Measurements from ENCODE around the gene SDK1.

Gene SDK1

DNA sequence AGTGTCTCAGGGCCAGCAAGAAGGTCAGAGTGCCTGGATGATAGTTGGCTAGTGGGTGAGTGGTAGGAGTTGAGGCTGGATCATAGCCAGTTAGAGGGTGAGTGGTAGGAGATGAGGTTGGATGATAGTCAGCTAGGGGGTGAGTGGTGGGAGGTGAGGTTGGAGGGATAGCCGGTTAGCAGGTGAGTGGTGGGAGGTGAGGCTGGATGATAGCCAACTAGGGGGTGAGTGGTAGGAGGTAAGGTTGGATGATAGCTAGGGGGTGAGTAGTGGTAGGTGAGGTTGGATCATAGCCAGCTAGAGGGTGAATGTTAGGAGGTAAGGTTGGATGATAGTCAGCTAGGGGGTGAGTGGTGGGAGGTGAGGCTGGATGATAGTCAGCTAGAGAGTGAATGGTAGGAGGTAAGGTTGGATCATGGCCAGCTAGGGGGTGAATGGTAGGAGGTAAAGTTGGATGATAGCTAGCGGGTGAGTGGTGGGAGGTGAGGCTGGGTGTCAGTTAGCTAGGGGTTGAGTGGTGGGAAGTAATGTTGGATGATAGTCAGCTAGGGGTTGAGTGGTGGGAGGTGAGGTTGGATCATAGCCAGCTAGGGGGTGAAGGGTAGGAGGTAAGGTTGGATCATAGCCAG, 226.6 kb downstream of the SDK1 start:
- no peak for DNase-seq (ENCODE audit: low read depth in 2 of 2)

DNA sequence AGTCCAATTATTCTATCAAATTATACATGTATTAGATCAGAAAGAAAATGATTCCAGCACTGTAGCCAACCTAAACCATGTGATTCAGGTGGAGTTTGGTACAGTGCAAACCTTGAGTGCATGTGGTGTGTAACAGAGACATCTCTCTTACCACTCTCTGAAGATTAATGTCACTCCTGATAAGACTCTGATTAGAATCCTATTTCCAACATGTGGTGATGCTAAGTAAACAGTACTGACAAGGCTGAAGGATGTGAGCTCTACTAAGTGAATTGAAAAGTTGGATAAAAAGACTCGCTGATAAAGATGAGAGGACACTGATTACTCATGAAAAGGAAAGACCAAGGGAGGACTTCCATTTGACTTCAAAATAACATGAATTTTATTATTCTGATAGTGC, 232.0 kb downstream of the SDK1 start:
- DNase-seq (ENCODE audit: low read depth in 2 of 2) = no peak

DNA sequence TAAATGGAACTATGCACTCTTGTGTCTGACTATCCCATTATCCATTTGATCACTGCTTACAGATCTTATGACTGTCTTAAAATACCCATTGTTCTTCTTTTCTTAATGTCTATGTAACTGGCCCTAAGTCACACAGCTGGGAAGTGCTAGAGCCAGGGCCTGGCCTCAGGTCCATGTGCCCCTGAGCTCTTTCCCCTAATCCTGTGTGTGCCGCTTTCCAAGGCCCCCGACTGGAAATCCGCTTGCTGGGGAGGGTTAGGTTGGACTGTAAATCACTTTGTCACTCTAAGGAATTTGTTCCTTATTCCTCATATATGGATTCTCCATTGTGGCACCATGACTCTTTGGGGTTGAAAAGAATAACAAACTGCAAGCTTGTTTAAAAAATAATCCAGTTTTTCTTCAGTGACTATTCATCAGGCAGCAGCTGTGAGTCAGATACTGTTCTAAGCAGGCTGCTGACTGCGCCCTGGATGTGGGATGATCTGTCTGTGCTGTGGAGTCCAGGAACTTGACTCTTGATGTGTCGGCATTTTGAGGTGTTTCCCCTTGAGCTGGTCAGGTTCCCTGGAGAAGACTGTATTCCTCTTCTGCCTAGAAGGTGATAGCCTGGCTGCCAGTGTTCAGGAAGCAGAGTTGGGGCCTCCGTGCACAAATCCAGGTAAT, 236.3 kb downstream of the SDK1 start:
- no peak for DNase-seq (ENCODE audit: low read depth in 2 of 2)

DNA sequence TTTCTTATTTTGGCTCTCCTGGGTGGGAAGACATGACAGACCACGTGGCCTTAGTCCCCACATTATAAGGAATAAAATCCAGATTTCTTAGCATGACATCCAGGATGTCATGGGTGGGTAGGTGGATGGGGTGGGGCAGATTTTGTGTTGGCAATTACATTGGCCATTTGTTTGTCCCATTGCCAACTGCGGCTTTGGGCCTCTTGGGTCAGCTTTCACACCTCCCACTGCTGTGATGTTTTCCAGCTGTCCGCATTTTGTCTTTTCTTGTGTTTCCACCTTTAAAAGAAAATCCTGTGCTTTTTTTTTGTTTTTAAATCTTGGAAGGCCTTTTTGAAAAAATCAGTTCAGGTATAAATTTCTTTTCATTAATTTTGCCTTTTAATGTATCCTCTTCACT, 237.0 kb downstream of the SDK1 start:
- no peak for DNase-seq (ENCODE audit: low read depth in 2 of 2)

DNA sequence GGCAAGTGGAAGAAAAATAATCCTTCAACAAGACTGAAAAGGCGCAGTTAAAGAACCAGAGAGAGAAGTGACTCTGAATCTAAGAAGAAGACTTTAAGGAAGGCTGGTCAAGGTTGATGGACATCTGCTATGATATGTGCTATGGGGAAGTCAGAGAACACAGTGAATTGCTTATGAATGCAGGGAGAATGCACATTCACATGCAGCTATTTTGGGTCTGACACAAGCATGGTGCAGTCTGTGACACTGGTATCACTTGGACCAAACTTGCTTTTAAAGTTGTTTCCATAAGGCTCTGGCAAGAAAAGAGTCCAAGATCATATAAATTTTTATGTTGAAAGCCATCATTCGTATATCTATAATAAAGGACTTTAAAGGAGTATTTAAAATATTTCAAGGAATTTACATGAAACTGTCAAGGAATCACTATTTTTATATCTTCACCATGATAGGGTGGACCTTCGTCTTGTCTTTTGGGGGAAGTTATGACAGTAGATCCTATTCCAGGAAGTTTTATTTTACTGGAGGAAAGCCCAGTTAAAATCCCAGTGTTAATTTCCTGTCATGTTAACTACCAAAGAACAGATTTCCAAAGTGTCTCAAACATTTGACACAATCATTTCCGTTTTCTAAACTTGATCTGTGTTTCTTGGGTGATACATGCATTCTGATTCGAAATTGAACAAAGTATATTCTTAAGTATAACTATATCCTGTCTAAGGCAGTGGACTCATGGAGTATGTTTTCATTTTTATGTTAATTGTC, 239.6 kb downstream of the SDK1 start:
- DNase-seq (ENCODE audit: low read depth in 2 of 2) = no peak

DNA sequence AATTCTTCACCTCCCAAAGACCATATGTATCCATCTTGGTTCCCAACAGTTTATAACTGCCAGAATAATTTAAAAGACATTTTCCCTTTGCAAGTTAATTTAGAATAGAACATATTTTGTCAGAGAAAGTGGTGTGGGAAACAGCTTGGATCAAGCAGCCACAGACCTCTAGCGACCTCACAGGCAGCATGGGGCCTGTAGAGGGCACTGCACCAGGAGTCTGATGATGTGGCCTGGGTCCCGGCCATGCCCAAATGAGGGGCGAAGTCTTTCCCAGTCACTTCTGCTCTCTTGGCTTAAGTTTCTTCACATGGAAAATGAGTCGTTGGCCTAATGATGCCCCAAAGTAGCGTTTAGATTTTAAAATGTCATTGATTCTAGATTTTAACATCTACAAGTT, 243.2 kb downstream of the SDK1 start:
- no peak for DNase-seq (ENCODE audit: low read depth in 2 of 2)

DNA sequence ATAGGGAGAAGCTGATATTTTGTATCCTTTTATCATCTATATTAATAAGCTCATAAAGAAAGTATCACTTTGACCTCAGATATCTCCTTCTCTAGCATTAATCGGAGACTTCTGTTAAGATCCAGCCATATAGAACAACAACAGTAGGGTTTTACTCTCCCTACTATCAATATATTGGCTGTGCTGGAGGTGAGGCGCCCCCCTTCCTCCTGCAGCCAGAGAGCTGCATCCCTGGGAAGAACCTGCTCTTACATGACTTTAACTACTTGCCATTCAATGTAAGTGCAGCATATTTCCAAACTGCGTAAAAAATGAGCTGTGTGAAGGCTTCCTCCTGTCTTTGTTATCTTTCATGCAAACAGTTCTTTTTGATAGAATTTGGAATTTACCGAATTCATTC, 247.8 kb downstream of the SDK1 start:
- DNase-seq (ENCODE audit: low read depth in 2 of 2) = no peak

DNA sequence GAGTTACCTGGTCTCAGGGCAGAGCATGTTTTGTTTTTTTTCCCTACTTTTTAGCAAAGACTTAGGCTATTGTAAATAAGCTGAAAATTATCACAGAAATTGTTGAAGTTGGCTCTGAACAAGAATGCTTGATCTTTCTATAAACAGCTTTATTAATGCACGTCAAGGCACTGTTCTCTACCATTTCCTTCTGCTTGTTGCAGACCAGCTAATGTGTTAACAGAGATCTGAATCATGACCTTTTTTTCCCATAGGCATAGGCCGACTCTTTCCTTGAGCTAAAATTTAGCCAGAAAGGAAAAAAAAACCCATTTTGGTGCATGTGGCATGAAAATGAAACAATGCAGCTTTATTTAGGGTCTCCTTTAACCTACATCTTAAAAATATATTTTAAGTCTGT, 248.5 kb downstream of the SDK1 start:
- no peak for DNase-seq (ENCODE audit: low read depth in 2 of 2)

DNA sequence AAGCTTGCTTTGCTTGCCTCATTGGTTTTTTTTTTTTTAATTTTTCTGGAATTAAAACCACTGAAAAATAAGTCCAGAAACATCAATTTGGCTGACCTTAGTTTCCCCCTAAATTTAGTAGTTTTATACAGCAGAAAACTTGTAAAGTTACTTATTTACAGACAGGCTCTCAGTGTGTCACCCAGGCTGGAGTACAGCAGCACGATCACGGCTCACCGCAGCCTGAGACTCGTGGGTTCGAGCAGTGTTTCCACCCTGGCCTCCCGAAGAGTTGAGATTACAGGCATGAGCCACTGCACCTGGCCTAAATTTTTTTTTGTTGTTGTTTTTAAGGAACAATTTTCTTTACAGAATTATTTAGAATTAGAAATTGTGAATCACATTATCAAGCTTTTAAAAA, 250.5 kb downstream of the SDK1 start:
- no peak for DNase-seq (ENCODE audit: low read depth in 2 of 2)

DNA sequence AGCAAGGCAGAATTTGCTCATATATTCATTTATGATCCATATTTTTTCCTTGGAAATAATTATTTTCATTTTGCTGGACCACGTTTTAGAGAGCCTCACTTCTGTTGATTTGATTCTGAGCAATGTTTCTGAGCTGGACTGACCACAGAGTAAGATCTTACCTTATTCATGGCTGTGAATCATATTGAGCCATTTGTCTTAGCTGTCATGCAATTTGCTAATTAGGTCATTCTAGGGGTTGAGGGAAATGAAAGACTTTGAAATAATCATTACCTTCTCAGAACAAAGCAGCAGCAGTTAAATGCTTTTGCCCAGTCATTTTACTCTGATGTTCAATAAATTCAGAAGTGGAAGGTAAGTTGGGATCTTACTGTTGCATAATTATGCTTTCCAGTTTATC, 251.4 kb downstream of the SDK1 start:
- no peak for DNase-seq (ENCODE audit: low read depth in 2 of 2)

DNA sequence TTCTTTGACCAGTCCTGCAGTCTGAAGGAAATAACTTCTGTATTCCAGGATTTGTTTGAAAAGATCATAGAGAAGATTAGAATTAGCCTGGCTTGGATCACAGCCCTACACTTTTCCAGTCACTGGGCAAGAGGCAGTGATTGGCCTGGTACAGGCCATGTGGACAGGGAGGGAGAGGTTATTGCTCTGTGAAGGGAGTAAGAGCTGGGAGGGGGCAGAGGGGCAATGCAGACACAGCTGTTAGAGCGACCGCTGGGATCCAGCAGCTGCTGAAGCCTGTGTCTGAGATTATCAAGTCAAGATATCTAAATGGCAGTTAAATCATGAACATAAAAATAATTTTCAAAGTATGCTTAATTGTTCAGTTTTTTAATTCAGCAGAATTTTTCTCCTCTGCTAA, 257.3 kb downstream of the SDK1 start:
- DNase-seq (ENCODE audit: low read depth in 2 of 2) = no peak

DNA sequence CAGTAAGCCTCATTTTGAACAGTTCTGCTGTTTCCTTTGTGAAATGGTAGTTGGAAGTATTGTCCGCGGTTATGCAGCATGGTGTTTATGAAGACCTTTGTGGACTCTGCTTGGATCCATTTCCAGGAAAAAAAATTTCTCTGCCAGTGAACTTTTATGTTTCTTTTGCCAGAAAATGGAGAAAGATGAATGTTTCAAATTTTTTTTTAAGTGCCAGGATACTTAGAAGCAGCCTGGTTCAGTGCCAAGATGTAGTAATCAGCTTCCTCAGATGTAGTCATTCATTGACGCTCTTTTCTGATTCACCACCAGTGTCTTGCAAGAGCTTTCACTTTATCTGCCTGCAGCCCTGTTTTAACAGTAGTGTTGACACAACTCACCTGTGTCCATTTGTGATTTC, 258.2 kb downstream of the SDK1 start:
- no peak for DNase-seq (ENCODE audit: low read depth in 2 of 2)

DNA sequence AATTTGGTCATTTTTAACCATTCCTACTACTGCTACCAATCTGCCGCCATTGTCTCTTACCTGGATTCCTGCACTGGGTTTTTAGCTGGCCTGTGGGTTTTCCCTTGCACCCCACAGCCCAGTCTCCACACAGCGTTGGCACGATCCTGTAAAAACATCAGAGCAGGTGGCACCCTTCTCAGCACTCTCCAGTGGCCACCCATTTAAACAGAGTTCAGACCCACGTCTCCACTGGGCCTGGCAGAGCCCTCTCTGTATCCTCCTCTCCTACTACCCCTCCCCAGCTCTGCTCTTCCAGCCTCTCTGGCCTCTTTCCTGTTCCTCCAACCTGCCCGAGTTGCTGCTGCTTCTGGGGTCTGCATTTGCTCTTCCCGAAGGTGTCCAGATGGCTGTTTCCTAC, 259.4 kb downstream of the SDK1 start:
- no peak for DNase-seq (ENCODE audit: low read depth in 2 of 2)

DNA sequence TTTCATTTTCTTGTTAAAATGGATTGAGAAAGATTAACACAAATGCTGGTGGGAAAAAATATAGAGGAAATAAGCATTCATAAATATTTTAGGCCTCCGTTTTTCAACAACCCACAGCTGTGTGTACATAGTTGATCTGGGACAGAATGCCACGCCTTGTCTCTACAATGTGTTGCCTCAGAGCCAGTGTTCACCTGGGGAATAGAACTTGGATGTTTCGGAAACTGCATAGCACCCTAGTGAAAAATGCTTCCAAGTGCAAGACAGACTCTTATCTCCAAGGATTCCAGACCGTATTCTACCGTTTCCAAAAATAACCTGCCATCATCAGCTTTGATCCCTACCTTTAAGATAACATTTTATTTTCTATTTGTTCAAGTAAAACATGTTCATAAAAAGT, 260.9 kb downstream of the SDK1 start:
- DNase-seq (ENCODE audit: low read depth in 2 of 2) = no peak

DNA sequence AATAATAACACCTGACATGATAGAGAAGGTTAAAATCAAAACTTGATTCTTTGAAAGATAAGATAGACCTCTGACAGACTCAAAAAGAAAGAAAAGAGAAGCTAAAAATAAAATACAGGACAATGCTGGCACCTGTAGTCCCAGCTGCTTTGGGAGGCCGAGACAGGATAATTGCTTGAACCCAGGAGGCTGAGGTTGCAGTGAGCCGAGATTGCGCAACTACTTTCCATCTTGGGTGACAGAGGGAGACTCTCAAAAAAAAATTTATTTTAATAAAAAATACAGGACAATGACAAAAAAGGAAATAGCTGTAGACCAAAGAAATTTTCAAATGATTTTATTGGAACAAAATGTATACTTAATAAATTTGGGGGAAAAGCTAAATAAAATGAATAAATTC, 263.2 kb downstream of the SDK1 start:
- DNase-seq (ENCODE audit: low read depth in 2 of 2) = no peak

DNA sequence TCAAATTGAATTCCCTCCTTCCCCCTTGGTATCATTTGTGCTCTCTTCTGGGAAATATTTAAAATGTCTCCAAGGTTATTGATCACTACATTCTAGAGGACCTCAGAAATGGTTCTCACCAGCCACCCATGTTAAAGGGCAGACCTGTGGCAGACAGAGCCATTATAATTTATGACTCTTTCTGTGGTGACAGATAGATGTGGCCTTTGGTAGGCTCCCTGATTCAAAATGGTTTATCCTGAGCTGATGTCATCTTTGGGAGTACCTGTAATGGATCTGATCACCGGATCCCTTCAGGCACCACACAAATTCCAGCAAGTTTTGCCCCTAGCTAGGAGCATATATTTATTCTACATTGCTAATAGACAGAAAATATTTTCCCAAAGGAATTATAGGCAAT, 267.5 kb downstream of the SDK1 start:
- DNase-seq (ENCODE audit: low read depth in 2 of 2) = no peak

DNA sequence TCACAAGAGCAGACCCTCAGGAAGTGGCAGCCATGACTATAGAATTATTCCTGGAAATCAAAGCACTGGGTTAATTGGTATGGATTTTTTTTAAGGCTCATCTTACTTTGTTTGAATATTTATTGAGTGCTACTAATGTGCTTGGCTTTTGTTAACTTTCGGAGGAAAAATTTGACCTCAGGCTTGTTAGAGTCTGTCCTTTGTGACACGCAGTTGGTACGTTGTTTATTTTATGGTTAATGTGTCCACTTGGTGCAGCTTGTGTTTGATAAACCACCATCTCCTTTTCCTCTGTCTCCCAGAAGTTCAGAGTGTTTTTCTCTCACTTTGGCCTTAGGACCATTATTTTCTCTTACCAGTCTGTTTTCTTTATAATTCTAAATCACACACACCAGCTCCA, 268.6 kb downstream of the SDK1 start:
- DNase-seq (ENCODE audit: low read depth in 2 of 2) = no peak

DNA sequence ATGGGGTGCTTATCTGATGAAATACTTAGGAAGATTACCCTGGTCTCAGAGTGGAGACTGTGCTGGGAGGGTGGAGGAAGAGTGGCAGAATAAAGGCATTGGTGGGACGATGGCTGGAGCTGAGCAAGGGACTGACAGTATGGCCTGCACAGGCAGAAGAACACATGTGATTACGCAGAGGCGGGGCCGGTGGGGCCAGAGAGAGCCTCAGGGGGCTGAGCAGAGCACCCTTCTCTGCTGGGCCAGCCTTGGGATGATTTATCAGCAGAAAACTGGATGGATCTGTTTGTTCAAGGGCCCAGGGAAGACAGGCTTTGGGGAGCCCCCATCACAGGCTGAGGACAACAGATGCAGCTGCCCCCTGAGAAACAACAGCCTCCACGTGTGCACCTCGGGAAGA, 272.1 kb downstream of the SDK1 start:
- DNase-seq (ENCODE audit: low read depth in 2 of 2) = no peak

DNA sequence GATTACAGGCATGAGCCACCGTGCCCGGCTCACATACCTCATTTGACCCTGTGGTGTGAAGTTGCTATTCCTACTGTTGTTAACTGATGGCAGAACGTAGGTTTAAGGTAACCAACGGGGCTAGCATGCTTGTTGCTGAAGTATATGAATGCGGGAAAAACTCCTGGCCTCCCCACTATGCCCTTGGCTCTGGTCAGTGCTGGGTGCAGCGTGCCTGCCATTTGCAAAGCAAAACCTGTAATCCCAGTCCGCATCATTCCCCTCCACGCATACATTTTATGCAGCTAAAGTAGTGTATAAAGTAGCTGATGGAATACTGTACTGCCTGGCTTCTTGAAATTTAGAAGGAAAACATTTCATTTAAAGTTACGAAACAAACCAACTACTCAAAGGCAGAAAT, 273.3 kb downstream of the SDK1 start:
- no peak for DNase-seq (ENCODE audit: low read depth in 2 of 2)

DNA sequence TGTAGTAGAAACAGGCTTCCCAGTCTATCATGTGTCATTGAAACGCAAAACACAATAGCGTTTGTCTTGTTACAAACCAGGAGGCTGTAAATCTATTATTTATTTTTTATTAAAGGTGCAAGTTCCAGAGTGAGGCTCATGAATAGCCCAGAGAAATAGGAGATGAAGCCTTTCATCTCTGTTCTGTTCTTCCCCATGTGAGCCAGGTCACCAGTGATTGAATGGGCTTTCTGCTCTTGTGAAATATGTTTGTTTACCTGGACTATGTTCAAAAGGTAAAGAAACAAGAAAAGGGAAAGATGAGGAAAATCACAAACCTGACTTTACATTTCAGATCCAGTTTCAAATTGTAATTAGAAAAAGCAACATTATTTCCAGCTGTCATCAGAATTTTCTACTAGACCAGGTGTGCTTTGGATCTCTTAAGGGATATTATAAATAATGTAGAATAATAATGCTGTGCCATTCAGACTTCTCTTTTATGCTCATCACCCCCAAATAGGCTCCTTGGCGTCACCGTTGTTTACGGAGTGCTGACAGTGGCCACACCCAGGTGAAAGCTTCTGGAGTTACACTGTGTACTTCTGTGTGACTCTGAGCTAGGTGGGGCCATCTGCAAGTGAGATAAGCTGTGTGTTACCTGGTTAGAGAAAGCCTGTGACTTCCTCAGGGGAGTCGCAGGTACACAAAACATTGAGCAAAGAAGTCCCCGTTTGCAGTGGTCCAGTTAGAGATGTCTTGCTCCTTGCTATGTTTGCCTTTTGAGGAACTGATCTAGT, 274.9 kb downstream of the SDK1 start:
- no peak for DNase-seq (ENCODE audit: low read depth in 2 of 2)

DNA sequence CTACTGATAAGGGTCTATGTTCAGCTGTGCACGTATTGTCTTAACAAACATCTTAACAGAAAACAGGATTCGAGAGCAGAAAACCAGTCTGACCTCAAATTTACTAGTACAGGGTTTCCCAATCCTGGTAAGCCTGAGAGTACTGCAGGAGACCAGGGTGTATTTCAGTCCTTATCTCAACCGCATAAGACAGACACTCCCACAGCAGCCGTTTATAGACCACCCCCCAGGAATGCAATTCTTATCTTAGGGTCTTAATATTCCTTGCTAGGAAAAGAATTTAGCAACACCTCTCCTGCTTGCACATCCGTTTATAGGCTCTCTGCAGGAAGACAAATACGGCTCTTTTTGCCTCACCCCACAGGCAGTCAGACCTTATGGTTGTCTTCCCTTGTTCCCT, 277.3 kb downstream of the SDK1 start:
- no peak for DNase-seq (ENCODE audit: low read depth in 2 of 2)

DNA sequence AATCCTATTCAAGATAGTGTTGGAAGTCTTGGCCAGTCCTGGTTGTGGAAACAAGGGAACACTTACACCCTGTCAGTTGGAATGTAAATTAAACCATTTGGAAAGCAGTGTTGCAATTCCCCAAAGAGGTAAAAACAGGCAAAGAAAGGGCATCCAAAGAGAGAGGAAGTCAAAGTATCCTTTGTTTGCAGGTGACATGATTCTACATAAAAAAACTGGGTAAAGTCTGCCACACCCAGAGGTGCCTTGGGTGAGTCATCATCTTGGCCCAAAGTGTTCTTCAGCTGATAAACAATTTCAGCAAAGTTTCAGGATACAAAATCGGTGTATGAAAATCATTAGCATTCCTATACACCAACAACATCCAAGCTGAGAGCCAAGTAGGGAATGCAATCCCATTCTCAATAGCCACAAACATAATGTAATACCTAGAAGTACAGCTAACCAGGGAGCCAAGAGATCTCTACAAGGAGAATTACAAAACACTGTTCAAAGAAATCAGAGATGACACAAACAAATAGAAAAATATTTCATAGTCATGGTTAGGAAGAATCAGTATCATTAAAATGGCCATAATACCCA, 278.7 kb downstream of the SDK1 start:
- DNase-seq (ENCODE audit: low read depth in 2 of 2) = no peak

All from stimulated activated CD4-positive, alpha-beta T cell treated with anti-CD3 and anti-CD28 coated beads, Interleukin-12 subunit alpha, Interleukin-12 subunit beta, amount 100 ng/mL, for 24 hours (primary cell).